Nasal cavity respiratory epithelium epithelial cell of viscerocranial mucosa (primary cell): ENCODE measurements around the gene ZSWIM7. TPM values are rescaled to one million over a fixed set of nuclear protein-coding genes. Genes with fewer than 3 reads are reported as not detected.

Source experiments
- total RNA-seq: library from RNA; depleted of rRNA; stranded (reverse); fragments of >200 nt; gene quantifications from 2 replicates; pipeline ENCODE4 v1.2.3, GENCODE V29; 2014

The ZSWIM7 gene, protein sequence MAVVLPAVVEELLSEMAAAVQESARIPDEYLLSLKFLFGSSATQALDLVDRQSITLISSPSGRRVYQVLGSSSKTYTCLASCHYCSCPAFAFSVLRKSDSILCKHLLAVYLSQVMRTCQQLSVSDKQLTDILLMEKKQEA
- 22.1 and 22.6 TPM in 2 replicates for total RNA-seq

DNA sequence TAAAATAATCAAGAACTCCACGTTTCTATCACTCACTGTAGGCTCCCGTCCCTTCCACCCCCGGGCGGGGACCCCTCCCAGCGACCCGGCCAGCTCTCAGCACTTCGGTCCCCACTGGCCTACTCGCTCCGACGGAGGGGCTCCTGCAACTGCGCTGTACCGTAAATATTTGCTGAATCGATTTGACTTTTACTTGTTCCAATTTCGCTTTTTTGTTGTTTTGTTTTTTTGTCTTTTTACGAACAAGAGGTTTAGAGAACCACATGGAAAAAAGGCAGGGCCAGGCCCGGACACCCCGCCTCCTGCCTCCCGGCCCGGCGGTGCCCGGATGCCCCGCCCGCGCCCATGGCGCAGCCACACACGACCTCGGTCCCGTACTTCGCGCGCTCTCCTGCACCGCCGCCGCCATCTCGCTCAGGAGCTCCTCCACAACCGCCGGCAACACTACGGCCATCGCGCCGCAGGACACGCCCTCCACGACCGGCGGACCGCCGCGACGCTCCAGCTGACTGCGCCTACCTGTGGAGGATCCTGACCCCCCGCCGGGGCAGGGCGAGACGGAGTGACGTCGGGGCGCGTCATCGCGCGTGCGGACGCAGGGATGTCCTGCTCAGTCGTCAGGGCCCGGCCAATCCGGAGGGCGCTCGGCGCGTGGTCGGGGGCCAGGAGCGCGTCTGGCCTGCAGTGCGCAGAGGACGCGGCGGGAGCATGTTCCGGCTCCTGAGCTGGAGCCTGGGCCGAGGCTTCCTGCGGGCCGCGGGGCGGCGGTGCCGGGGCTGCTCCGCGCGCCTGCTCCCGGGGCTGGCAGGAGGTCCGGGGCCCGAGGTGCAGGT, at the start of gene ZSWIM7, which contains the start of gene TTC19:
Gene ZSWIM7 (minus strand): TSS at position 564 of the 833 bp plus-strand sequence. CDS start 110 bp downstream, at position 454.
Gene TTC19 (plus strand): TSS at position 684 of the 833 bp plus-strand sequence. CDS start 25 bp downstream, at position 709.

DNA sequence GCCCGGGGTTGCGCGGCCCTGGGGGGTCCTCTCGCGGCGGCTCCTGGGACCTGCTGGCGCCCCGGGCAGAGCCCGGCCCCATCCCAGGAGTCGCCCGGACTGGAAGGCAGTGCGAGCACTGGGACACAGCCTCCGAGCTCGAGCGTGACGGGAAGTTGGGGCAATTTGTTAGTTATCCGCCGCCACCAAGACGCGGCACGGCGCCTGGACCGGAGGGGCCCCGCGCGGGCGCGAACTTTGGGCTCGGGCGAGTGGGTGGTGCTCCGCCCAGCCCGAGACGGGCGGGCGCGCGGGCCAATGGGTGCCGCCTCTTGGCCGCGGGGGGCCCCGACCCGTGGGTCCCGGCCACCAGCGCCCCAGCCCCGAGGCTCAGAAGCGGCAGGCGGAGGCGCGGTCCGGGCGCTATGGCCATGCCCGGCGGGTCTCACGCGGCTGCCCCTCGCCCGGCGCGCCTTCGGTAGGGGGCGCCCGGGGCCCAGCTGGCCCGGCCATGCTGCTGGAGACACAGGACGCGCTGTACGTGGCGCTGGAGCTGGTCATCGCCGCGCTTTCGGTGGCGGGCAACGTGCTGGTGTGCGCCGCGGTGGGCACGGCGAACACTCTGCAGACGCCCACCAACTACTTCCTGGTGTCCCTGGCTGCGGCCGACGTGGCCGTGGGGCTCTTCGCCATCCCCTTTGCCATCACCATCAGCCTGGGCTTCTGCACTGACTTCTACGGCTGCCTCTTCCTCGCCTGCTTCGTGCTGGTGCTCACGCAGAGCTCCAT, 54.6 kb downstream of the ZSWIM7 start, which contains the start of gene ADORA2B:
Gene ADORA2B (plus strand): TSS at position 372 of the 768 bp plus-strand sequence. CDS start 119 bp downstream, at position 491.

Other genes with a start within 250 kb of the ZSWIM7 start
- 36.6 and 38.2 TPM in 2 replicates for gene ADORA2B, start 54.6 kb downstream of the ZSWIM7 start, total RNA-seq
- 51.8 and 55.4 TPM in 2 replicates for gene TTC19, start 120 bp upstream of the ZSWIM7 start, total RNA-seq
- gene NCOR1, start 215.8 kb upstream of the ZSWIM7 start, total RNA-seq = 60.8 and 145 TPM in 2 replicates
- gene PIGL, start 217.5 kb upstream of the ZSWIM7 start, total RNA-seq = 16.8 and 19.8 TPM in 2 replicates